ENCODE data around the gene TCEANC2. TPM values are rescaled to one million over a fixed set of nuclear protein-coding genes. Genes with fewer than 3 reads are reported as not detected.
"Not testable (repeated sequence)": the region's sequence is repeated elsewhere in the genome, so short reads cannot be mapped to it uniquely, and the experiment has no call there.

Gene TCEANC2
- 1 to 10 TPM; 2.3 to 5.9 (median 4.1) TPM for total RNA-seq
- 1 to 10 TPM; 1.4 to 2.6 TPM for polyA plus RNA-seq
- long read RNA-seq, donor 1, partial matches to known transcripts, result 0 of 2 reads
- long read RNA-seq, donor 1, other reads (novel, unspliced or antisense), result 2 of 2 reads
- long read RNA-seq, donor 2, full-length matches to known transcripts, result 2 of 4 reads
- long read RNA-seq, donor 2, partial matches to known transcripts, result 1 of 4 reads
- long read RNA-seq, donor 2, other reads (novel, unspliced or antisense), result 1 of 4 reads
- long read RNA-seq, donor 3, full-length matches to known transcripts, result 2 of 4 reads
- long read RNA-seq, donor 3, partial matches to known transcripts, result 0 of 4 reads
- long read RNA-seq, donor 3, other reads (novel, unspliced or antisense), result 2 of 4 reads

DNA sequence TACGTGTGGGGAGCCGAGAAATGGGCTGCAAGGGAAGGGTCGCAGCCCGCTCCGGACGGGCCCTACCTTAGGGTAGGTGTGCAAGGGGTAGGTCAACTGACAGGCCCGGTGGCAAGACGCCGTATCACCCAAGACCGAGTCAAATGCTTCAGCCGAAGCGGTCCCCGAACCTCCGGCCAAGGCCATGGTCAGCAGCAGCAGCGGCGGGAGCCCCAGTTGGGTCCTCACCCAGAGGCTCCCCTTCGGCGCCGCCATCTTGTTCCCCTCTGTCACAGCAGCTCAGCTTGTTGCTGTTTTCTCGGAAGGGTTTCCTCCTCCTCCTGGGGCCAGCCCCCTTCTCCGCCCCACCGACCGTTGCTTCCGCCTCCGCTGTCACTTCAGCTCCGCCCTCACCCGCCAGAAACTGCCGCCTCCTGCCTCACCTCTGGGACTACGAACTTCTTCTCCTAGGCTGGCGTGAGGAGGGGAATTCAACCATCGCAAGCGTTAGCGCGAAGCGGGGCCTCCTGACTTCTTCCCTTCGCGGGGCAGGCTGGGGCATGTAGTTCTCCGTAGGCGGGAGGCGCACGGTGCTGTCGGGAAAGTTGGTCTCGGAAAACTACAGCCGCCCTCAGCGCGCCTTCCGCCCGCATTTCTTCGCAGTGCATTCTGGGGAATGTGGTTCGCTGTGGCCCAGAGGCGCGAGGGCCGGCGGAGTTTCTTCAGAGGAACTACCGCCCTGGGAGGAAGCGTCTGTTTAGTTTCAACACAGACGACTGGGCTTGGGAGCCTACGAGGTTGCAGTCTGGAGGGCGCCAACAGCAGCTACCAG is at the start of gene TCEANC2, which contains the start of gene TMEM59:
Gene TCEANC2 (plus strand): TSS at position 675 of the 811 bp plus-strand sequence. CDS start 815 bp downstream, outside the sequence.
Gene TMEM59 (minus strand): TSS at position 271 of the 811 bp plus-strand sequence. CDS start 16 bp downstream, at position 255.
- 0 to 1% methylated on average over 59 of the region's 59 CpGs for WGBS, 2 donors
- Histone ChIP-seq H3K27me3 (no peaks in the 10 kb centered on the region), H3K27ac (peak within 1 kb of the TSS; percentile 81 to 98 (median 95)), H3K4me1 (peaks cover 9 to 56% (median 49%) of the 10 kb centered on the region in 9 donors), H3K4me3 (peak within 1 kb of the TSS; percentile 78 to 93 (median 85)), H3K9me3 (no peaks in the 10 kb centered on the region), H3K36me3 (peaks cover 0 to 9% (median 0%) of the 10 kb centered on the region in 9 donors)
- TF ChIP-seq, protein P1, sequence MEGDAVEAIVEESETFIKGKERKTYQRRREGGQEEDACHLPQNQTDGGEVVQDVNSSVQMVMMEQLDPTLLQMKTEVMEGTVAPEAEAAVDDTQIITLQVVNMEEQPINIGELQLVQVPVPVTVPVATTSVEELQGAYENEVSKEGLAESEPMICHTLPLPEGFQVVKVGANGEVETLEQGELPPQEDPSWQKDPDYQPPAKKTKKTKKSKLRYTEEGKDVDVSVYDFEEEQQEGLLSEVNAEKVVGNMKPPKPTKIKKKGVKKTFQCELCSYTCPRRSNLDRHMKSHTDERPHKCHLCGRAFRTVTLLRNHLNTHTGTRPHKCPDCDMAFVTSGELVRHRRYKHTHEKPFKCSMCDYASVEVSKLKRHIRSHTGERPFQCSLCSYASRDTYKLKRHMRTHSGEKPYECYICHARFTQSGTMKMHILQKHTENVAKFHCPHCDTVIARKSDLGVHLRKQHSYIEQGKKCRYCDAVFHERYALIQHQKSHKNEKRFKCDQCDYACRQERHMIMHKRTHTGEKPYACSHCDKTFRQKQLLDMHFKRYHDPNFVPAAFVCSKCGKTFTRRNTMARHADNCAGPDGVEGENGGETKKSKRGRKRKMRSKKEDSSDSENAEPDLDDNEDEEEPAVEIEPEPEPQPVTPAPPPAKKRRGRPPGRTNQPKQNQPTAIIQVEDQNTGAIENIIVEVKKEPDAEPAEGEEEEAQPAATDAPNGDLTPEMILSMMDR (IDR thresholded peaks at IDR 0.05), result no peak
- ATAC-seq, result peak; percentile 96 to 98 (median 97)
- intact Hi-C loops (cut with DNase I), result loop anchor here in 4 of 10 donors (5.0 to 10.0 kb wide), 7 partner anchors 106 to 662 kb away; partner anchors contain the start of genes IFT25 (in 2 of the 4), LRRC42 (in 2 of the 4), SSBP3 (in 1 of the 4) and TTC4 (in 1 of the 4)
- DNase-seq, result peak; percentile 96 to 98

DNA sequence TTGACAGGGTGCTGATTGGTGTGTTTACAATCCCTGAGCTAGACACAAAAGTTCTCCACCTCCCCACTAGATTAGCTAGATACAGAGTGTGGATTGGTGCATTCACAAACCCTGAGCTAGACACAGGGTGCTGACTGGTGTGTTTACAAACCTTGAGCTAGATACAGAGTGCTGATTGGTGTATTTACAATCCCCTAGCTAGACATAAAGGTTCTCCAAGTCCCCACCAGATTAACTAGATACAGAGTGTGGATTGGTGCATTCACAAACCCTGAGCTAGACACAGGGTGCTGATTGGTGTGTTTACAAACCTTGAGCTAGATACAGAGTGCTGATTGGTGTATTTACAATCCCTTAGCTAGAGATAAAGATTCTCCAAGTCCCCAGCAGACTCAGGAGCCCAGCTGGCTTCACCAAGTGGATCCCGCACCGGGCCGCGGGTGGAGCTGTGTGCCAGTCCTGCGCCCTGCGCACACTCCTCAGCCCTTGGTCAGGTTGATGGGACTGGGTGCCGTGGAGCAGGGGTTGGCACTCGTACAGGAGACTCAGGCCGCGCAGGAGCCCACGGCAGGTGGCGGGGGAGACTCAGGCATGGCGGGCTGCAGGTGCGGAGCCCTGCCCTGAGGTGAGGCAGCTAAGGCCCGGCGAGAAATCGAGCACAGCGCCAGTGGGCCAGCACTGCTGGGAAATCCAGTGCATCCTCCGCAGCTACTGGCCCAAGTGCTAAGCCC is 49.5 kb upstream of the TCEANC2 start:
- H3K4me3 ChIP-seq; H3K36me3 ChIP-seq; H3K27ac ChIP-seq; H3K27me3 ChIP-seq; H3K4me1 ChIP-seq; DNase-seq; H3K9me3 ChIP-seq; intact Hi-C loops (cut with DNase I): not testable (repeated sequence)
- ATAC-seq, result peak in 1 of 8 donors; percentile 45
- 92 to 97% methylated on average over 19 of the region's 19 CpGs for WGBS, 2 donors

DNA sequence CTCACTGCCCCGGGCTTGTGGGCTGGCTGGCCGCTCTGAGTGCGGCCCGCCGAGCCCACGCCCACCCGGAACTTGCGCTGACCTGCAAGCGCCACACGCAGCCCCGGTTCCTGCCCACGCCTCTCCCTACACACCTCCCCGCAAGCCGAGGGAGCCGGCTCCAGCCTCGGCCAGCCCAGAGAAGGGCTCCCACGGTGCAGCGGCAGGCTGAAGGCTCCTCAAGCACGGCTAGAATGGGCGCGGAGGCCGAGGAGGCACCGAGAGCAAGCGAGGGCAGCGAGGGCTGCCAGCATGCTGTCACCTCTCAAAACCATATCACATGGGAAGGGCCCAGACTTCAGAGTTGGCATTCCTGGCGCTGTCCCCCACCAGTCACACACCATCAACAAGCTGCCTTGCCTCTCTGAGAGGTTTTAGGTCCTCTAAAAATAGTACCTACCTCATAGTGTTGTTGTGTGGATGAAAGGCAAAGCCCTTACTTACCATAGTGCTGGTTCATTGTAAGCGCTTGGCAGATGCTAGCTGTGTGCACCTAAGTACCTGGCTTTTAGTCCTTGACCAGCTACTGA is 48.8 kb upstream of the TCEANC2 start:
- no peaks in the 10 kb centered on the region for H3K36me3 ChIP-seq
- no peaks in the 10 kb centered on the region for H3K4me1 ChIP-seq
- intact Hi-C loops (cut with DNase I), result no loop called here
- H3K9me3 ChIP-seq, result no peaks in the 10 kb centered on the region
- ATAC-seq (peak in 7 of 8 donors; percentile 67 to 86 (median 72)), DNase-seq (no peak)
- H3K27ac ChIP-seq, result no peak overlapping the region
- H3K27me3 ChIP-seq, result peaks cover 0 to 5% (median 0%) of the 10 kb centered on the region in 7 donors
- 89 to 93% methylated on average over 19 to 27 of the region's 27 CpGs for WGBS, 2 donors
- TF ChIP-seq, protein P1 (IDR thresholded peaks at IDR 0.05), result no peak
- no peak overlapping the region for H3K4me3 ChIP-seq

DNA sequence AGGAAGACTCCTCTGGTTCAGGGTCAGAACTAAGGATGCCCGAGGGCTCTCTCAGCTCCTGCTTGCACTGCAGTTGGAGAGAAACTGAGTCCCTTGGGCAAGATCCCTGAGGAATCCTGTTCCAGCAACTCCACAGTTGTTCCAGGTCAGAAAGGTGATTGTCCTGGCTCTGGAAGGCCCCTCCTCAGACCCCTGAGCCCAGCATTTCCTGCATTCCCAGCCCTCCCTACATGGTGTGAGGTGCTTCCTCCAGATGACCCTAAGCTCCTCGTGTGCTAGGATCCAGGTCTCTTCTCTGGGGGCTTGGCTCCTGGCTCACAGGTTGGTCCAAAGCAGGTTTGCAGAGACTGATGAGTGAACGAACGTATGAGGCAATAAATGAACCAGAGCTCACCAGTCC is 46.9 kb upstream of the TCEANC2 start:
- no peaks in the 10 kb centered on the region for H3K4me1 ChIP-seq
- no peaks in the 10 kb centered on the region for H3K9me3 ChIP-seq
- ATAC-seq (no peak), DNase-seq (no peak)
- peaks cover 0 to 13% (median 0%) of the 10 kb centered on the region in 7 donors for H3K27me3 ChIP-seq
- H3K27ac ChIP-seq, result no peak overlapping the region
- WGBS, 2 donors, result 74 to 78% methylated on average over 4 of the region's 4 CpGs
- TF ChIP-seq, protein P1 (IDR thresholded peaks at IDR 0.05), result no peak
- H3K36me3 ChIP-seq, result no peaks in the 10 kb centered on the region
- intact Hi-C loops (cut with DNase I), result no loop called here
- H3K4me3 ChIP-seq, result no peak overlapping the region

Data from heart right ventricle (tissue), 16 donors.